ENCODE results near the gene IMMP2L. TPM values are rescaled to one million over a fixed set of nuclear protein-coding genes. Genes with fewer than 3 reads are reported as not detected.

Gene IMMP2L
- polyA plus RNA-seq, 1 of the 3 experiments (the other 2 are of a cell fraction), result 10.7 TPM

DNA sequence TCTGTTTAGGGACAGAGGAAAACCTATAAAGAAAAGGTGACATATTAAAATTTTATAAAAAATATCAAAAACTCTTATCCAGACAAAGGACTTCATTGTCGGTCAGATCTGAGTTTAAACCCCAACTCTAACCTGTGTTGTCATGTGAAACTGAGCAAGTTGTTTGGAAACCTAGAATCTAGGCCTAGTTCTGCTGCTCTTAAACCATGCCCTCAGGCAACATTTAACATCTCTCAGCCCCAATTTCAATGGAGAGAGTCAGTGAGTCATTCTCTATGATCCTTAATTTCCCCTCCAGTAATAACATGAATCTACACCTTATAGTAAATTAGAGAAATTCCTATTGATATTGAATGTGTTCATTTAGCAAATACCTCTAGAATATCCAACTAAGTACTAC is 192.3 kb downstream of the IMMP2L start:
- WGBS (ENCODE audit: low lambda C conversion rate), result 97% methylated on average over 1 of the region's 1 CpG

DNA sequence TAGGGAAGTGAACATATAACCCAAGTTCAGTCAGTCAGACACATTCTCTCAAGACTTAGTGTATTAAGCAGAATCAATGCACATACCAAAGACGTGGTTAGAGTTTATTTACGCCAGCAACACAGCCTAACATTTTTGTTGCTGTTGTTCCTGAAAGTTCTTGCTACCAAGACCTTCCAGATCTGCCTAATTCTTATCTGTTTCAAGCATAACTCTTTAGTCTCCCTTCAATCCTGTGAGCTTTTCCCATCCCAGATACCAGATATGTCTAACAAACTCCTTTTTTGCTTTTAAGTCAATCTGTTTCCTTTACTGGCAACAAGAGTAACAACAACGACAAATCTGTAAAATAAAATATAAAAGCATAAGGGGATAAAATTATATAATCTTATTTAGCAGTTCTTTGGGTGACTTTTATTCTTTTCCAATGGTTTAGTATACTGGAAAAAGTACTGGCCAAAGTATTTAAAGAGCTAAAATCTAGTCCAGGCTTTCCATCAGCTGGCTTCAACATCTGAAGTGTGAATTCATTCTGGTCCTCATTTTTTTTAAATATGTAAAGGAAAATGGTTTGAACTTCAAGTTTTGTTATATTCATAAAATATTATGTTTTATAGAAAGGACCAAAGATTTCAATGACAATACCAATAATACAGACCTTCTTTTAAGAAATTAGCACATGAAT is 193.8 kb downstream of the IMMP2L start:
- H3F3A ChIP-seq (replicated peaks; ENCODE audit: insufficient read depth), result no peaks in the 10 kb centered on the region
- H3K4me2 ChIP-seq, result no peak overlapping the region
- WGBS (ENCODE audit: low lambda C conversion rate), result 96% methylated on average over 3 of the region's 3 CpGs
- H3K36me3 ChIP-seq (replicated peaks in 1 of 2; ENCODE audit: control insufficient read depth in 1 of 2, insufficient read depth in 2 of 2, low read length in 1 of 2), result no peaks in the 10 kb centered on the region
- peaks cover 0 to 8% of the 10 kb centered on the region in 2 experiments; a peak in 2 of 4 replicates for H3K4me1 ChIP-seq (ENCODE audit: control insufficient read depth in 1 of 2, insufficient read depth in 2 of 2, low read depth in 1 of 2, low read length in 1 of 2)
- CTCF ChIA-PET, result no interaction called here
- H3K9me2 ChIP-seq, result no peaks in the 10 kb centered on the region
- H3K4me3 ChIP-seq (ENCODE audit: low read depth in 2 of 2, low read length in 1 of 2), result no peak overlapping the region
- no peak overlapping the region for H3K9ac ChIP-seq
- no peaks in the 10 kb centered on the region for H3K9me3 ChIP-seq
- H4K20me1 ChIP-seq (ENCODE audit: insufficient read depth), result no peaks in the 10 kb centered on the region
- no peak for DNase-seq
- H2AFZ ChIP-seq (ENCODE audit: low read depth), result no peak overlapping the region
- H3K27me3 ChIP-seq (ENCODE audit: insufficient read depth), result no peaks in the 10 kb centered on the region
- H3K27ac ChIP-seq (ENCODE audit: low read depth in 2 of 2, low read length in 1 of 2), result no peak overlapping the region
- TF ChIP-seq SMC3 (IDR thresholded peaks at IDR 0.05; ENCODE audit: low read depth, low read length) (no peak), TEAD4 (IDR thresholded peaks at IDR 0.05; ENCODE audit: borderline replicate concordance, insufficient read depth) (no peak), TAF1 (IDR thresholded peaks at IDR 0.05; ENCODE audit: borderline replicate concordance, low read depth, low read length) (no peak), NFIC (IDR thresholded peaks at IDR 0.05; ENCODE audit: borderline replicate concordance) (no peak), GABPA (IDR thresholded peaks at IDR 0.05; ENCODE audit: low read depth) (no peak), JUND (IDR thresholded peaks at IDR 0.05) (no peak)
- TF ChIP-seq, protein P1, sequence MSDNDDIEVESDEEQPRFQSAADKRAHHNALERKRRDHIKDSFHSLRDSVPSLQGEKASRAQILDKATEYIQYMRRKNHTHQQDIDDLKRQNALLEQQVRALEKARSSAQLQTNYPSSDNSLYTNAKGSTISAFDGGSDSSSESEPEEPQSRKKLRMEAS (IDR thresholded peaks at IDR 0.05; ENCODE audit: low read depth), result no peak
- no peaks in the 10 kb centered on the region for H3K79me2 ChIP-seq (ENCODE audit: insufficient read depth)
- POLR2A ChIA-PET, result no interaction called here

More for the DNA sequence above, 192.3 kb downstream of the IMMP2L start:
- H3K4me1 ChIP-seq (ENCODE audit: control insufficient read depth in 1 of 2, insufficient read depth in 2 of 2, low read depth in 1 of 2, low read length in 1 of 2), result no peaks in the 10 kb centered on the region
- ChIA-PET POLR2A (no interaction called here), CTCF (interaction anchor here (1.0 kb wide), 1 partner anchor 9 kb away, joined by 3 read pairs; no protein-coding TSS in a partner anchor)
- no peaks in the 10 kb centered on the region for H3K79me2 ChIP-seq (ENCODE audit: insufficient read depth)
- H3F3A ChIP-seq (replicated peaks; ENCODE audit: insufficient read depth), result no peaks in the 10 kb centered on the region
- no peak overlapping the region for H3K27ac ChIP-seq (ENCODE audit: low read depth in 2 of 2, low read length in 1 of 2)
- no peak for TF ChIP-seq FOXJ3 (CRISPR knock-in tag; IDR thresholded peaks at IDR 0.05)
- TF ChIP-seq EP300 (IDR thresholded peaks at IDR 0.05; ENCODE audit: borderline replicate concordance in 1 of 2, low read depth in 1 of 2, low read length in 1 of 2), result no peak
- TF ChIP-seq, protein P2, sequence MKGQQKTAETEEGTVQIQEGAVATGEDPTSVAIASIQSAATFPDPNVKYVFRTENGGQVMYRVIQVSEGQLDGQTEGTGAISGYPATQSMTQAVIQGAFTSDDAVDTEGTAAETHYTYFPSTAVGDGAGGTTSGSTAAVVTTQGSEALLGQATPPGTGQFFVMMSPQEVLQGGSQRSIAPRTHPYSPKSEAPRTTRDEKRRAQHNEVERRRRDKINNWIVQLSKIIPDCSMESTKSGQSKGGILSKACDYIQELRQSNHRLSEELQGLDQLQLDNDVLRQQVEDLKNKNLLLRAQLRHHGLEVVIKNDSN (IDR thresholded peaks at IDR 0.05; ENCODE audit: borderline replicate concordance, low read depth), result no peak
- TF ChIP-seq FOXM1 (IDR thresholded peaks at IDR 0.05; ENCODE audit: low read depth), result no peak
- no peak for TF ChIP-seq MEF2A (IDR thresholded peaks at IDR 0.05; ENCODE audit: borderline replicate concordance, low read depth)
- TF ChIP-seq GATA2 (CRISPR knock-in tag; IDR thresholded peaks at IDR 0.05), result no peak
- no peak for TF ChIP-seq EZH2phosphoT487 (IDR thresholded peaks at IDR 0.05; ENCODE audit: borderline replicate concordance, low read depth)
- TF ChIP-seq, protein P3, sequence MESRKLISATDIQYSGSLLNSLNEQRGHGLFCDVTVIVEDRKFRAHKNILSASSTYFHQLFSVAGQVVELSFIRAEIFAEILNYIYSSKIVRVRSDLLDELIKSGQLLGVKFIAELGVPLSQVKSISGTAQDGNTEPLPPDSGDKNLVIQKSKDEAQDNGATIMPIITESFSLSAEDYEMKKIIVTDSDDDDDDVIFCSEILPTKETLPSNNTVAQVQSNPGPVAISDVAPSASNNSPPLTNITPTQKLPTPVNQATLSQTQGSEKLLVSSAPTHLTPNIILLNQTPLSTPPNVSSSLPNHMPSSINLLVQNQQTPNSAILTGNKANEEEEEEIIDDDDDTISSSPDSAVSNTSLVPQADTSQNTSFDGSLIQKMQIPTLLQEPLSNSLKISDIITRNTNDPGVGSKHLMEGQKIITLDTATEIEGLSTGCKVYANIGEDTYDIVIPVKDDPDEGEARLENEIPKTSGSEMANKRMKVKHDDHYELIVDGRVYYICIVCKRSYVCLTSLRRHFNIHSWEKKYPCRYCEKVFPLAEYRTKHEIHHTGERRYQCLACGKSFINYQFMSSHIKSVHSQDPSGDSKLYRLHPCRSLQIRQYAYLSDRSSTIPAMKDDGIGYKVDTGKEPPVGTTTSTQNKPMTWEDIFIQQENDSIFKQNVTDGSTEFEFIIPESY (IDR thresholded peaks at IDR 0.05; ENCODE audit: borderline replicate concordance, low read depth), result no peak
- TF ChIP-seq RFX5 (IDR thresholded peaks at IDR 0.05; ENCODE audit: low read length), result no peak
- TF ChIP-seq SIN3A (IDR thresholded peaks at IDR 0.05; ENCODE audit: borderline replicate concordance, low read depth, low read length), result no peak
- TF ChIP-seq NRF1 (IDR thresholded peaks at IDR 0.05; ENCODE audit: low read depth, low read length), result no peak
- no peak for TF ChIP-seq TEAD4 (IDR thresholded peaks at IDR 0.05; ENCODE audit: borderline replicate concordance, insufficient read depth)
- no peak for TF ChIP-seq USF2 (IDR thresholded peaks at IDR 0.05; ENCODE audit: borderline replicate concordance, low read depth, low read length)
- TF ChIP-seq CHD2 (IDR thresholded peaks at IDR 0.05; ENCODE audit: low read length, partially characterized antibody), result no peak
- no peak for TF ChIP-seq YY1 (IDR thresholded peaks at IDR 0.05; ENCODE audit: low read depth)
- no peak overlapping the region for H3K9ac ChIP-seq
- no peaks in the 10 kb centered on the region for H3K9me3 ChIP-seq
- no peaks in the 10 kb centered on the region for H4K20me1 ChIP-seq (ENCODE audit: insufficient read depth)
- no peak overlapping the region for H3K4me2 ChIP-seq
- no peaks in the 10 kb centered on the region for H3K27me3 ChIP-seq (ENCODE audit: insufficient read depth)
- no peak overlapping the region for H3K4me3 ChIP-seq (ENCODE audit: low read depth in 2 of 2, low read length in 1 of 2)
- DNase-seq, result no peak
- H3K9me2 ChIP-seq, result no peaks in the 10 kb centered on the region
- no peaks in the 10 kb centered on the region for H3K36me3 ChIP-seq (replicated peaks in 1 of 2; ENCODE audit: control insufficient read depth in 1 of 2, insufficient read depth in 2 of 2, low read length in 1 of 2)
- H2AFZ ChIP-seq (ENCODE audit: low read depth), result no peak overlapping the region

Data from SK-N-SH (cell line).